ENCODE results near the gene ADPRS. TPM values are rescaled to one million over a fixed set of nuclear protein-coding genes. Genes with fewer than 3 reads are reported as not detected.

ADPRS gene
- total RNA-seq, 1 experiment from 2014 or later = 27.8 TPM

GRCh38 chr1:36094621-36095061 is 5.9 kb downstream of the ADPRS start:
- no CpG with 5 or more reads among the region's 8 CpGs for WGBS (ENCODE audit: extremely low coverage, insufficient read length, low lambda C conversion rate)
- peaks cover 21 to 44% (median 40%) of the 10 kb centered on the region in 3 experiments; a peak in 6 of 7 replicates for H3K36me3 Mint-ChIP-seq (ENCODE audit: insufficient read depth in 1 of 3, low read depth in 3 of 3)
- TF ChIP-seq CTCF (conservative IDR thresholded peaks at IDR 0.05) = no peak
- H3K4me1 Mint-ChIP-seq = peaks cover 20 to 21% of the 10 kb centered on the region in 2 experiments
- H3K23ac ChIP-seq (ENCODE audit: insufficient read length, low read depth, low read length) = no peak overlapping the region
- H3K79me1 ChIP-seq (ENCODE audit: insufficient read depth, low read depth, low read length, poor library complexity, severe bottlenecking) = no peaks in the 10 kb centered on the region
- H3K14ac ChIP-seq (ENCODE audit: insufficient read depth, low read length) = no peak overlapping the region
- H3K56ac ChIP-seq (ENCODE audit: insufficient read length, low read depth, low read length) = no peak overlapping the region
- H4K20me1 ChIP-seq (ENCODE audit: control insufficient read depth, insufficient read depth, insufficient read length) = no peaks in the 10 kb centered on the region
- H2BK20ac ChIP-seq (ENCODE audit: low read depth, low read length, poor library complexity, severe bottlenecking) = no peak overlapping the region
- H3K9ac ChIP-seq (ENCODE audit: extremely low read depth, insufficient read length, low read length) = no peak overlapping the region
- no peak overlapping the region for H2BK12ac ChIP-seq (ENCODE audit: insufficient read length, low read depth, low read length)
- no peak overlapping the region for H2BK5ac ChIP-seq (ENCODE audit: insufficient read length, low read length)
- no peak overlapping the region for H3K27ac ChIP-seq (ENCODE audit: insufficient read length, low read depth, low read length)
- H3K4me1 ChIP-seq (ENCODE audit: insufficient read depth, low read length) = no peaks in the 10 kb centered on the region
- no peaks in the 10 kb centered on the region for H3K27me3 Mint-ChIP-seq (ENCODE audit: low read depth)
- H2AFZ ChIP-seq (ENCODE audit: low read length) = no peak overlapping the region
- no peak overlapping the region for H4K5ac ChIP-seq (ENCODE audit: insufficient read length, low read depth, low read length)
- H3K23me2 ChIP-seq (ENCODE audit: insufficient read length, low read depth, low read length, poor library complexity, severe bottlenecking) = peaks cover 2% of the 10 kb centered on the region
- H2AK5ac ChIP-seq (ENCODE audit: insufficient read length, low read length) = no peak overlapping the region
- H3K9me3 ChIP-seq (ENCODE audit: control insufficient read depth, low read depth, low read length) = no peaks in the 10 kb centered on the region
- H3K27ac Mint-ChIP-seq = no peak overlapping the region
- no peak overlapping the region for H2BK120ac ChIP-seq (ENCODE audit: low read depth, low read length, poor library complexity, severe bottlenecking)
- H3K4ac ChIP-seq (ENCODE audit: low read depth, low read length) = no peak overlapping the region
- DNase-seq = no peak
- H2BK15ac ChIP-seq (ENCODE audit: low read depth, low read length) = no peak overlapping the region
- H3K4me2 ChIP-seq (ENCODE audit: insufficient read depth, insufficient read length, low read length) = no peak overlapping the region
- no peak overlapping the region for H4K8ac ChIP-seq (replicated peaks; ENCODE audit: insufficient read length, low read depth, low read length)
- H3K18ac ChIP-seq (ENCODE audit: insufficient read length, low read depth, low read length) = no peak overlapping the region
- no peak overlapping the region for H3T11ph ChIP-seq (ENCODE audit: low read length)
- no peak overlapping the region for H3K4me3 Mint-ChIP-seq
- no peaks in the 10 kb centered on the region; a peak in 1 of 5 replicates for H3K9me3 Mint-ChIP-seq
- H3K27me3 ChIP-seq (ENCODE audit: insufficient read depth, low read length) = no peaks in the 10 kb centered on the region
- peaks cover 1% of the 10 kb centered on the region; the same call in 1 of the 2 replicates for H3K79me2 ChIP-seq (ENCODE audit: insufficient read depth, low read length)
- no peak overlapping the region for H4K91ac ChIP-seq (ENCODE audit: insufficient read length, low read depth, low read length)
